ENCODE measurements around the gene TCFL5.

Gene TCFL5

DNA sequence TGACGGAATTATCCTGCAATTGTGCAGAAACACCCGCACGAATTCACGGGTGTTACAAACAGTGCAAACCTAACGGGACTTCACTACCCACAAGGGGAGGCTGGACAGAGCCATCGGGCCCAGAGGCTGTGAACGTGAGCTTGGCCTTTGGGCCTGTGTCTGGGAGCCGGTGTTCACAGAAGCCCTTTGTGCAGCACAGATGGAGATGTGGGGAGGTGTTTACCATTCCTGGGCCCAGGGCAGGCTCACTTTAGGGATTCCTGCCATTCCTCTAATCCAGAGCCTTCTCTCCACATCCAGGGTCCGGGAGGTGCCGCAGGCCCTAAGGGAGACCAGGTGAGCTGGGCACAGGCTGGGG is 29.8 kb downstream of the TCFL5 start:
- TF ChIP-seq TAF1 (IDR thresholded peaks at IDR 0.05; ENCODE audit: borderline replicate concordance, insufficient read depth, low read length) (no peak), FOXP2 (optimal IDR thresholded peaks at IDR 0.05; ENCODE audit: borderline replicate concordance, extremely low read depth, extremely low read length, insufficient read depth) (no peak), SIN3A (IDR thresholded peaks at IDR 0.05; ENCODE audit: borderline replicate concordance, insufficient read depth, low read length) (no peak), POLR2AphosphoS5 (IDR thresholded peaks at IDR 0.05; ENCODE audit: low read depth, low read length) (no peak)
- TF ChIP-seq, protein P1, sequence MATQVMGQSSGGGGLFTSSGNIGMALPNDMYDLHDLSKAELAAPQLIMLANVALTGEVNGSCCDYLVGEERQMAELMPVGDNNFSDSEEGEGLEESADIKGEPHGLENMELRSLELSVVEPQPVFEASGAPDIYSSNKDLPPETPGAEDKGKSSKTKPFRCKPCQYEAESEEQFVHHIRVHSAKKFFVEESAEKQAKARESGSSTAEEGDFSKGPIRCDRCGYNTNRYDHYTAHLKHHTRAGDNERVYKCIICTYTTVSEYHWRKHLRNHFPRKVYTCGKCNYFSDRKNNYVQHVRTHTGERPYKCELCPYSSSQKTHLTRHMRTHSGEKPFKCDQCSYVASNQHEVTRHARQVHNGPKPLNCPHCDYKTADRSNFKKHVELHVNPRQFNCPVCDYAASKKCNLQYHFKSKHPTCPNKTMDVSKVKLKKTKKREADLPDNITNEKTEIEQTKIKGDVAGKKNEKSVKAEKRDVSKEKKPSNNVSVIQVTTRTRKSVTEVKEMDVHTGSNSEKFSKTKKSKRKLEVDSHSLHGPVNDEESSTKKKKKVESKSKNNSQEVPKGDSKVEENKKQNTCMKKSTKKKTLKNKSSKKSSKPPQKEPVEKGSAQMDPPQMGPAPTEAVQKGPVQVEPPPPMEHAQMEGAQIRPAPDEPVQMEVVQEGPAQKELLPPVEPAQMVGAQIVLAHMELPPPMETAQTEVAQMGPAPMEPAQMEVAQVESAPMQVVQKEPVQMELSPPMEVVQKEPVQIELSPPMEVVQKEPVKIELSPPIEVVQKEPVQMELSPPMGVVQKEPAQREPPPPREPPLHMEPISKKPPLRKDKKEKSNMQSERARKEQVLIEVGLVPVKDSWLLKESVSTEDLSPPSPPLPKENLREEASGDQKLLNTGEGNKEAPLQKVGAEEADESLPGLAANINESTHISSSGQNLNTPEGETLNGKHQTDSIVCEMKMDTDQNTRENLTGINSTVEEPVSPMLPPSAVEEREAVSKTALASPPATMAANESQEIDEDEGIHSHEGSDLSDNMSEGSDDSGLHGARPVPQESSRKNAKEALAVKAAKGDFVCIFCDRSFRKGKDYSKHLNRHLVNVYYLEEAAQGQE (IDR thresholded peaks at IDR 0.05; ENCODE audit: insufficient read depth in 1 of 2, low read depth in 2 of 2, low read length in 2 of 2) = no peak

DNA sequence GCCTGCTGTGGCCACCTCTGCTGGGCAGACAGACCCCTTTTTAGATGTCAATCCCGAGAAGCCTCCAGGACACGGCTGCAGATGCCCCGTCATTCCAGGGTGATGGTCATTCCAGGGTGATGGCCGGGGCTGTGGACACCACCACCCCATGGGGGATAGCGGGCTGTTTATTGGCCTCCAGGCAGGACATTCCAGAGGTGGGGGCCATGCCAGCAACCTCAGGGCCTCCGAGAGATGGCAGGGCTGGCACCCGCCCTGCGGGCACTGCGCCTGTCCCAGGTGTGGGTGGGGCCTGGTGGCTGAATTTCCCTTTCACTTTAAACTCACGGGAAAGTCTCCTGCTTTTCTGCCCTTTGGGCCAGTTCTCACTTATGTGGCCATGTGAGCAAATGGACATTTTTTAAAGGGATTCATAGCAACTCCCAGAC is 30.2 kb downstream of the TCFL5 start:
- TF ChIP-seq, protein P1 (IDR thresholded peaks at IDR 0.05; ENCODE audit: insufficient read depth in 1 of 2, low read depth in 2 of 2, low read length in 2 of 2) = no peak
- TF ChIP-seq SIN3A (IDR thresholded peaks at IDR 0.05; ENCODE audit: borderline replicate concordance, insufficient read depth, low read length) (no peak), POLR2AphosphoS5 (IDR thresholded peaks at IDR 0.05; ENCODE audit: low read depth, low read length) (no peak)

DNA sequence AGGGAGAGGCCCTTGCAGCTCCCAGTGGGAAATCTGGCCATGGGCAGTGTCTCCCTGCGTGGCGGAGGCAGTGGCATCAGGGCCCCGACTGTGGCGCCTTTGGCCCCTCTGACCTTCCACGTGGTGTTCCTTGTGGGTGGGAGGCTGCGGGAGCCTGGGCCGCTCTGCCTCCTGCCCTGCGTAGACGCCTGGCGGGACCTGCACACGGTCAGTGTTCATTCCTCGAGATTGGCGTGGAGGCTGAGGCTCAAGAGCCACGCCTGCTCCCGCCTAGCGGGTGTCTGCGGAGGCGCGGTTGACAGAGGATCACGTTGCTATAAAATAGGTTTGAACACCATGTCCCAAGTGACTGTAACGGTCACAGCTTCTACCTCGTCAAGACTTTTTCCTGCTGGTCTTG is 30.8 kb downstream of the TCFL5 start:
- TF ChIP-seq, protein P1 (IDR thresholded peaks at IDR 0.05; ENCODE audit: insufficient read depth in 1 of 2, low read depth in 2 of 2, low read length in 2 of 2) = no peak
- TF ChIP-seq FOXP2 (optimal IDR thresholded peaks at IDR 0.05; ENCODE audit: borderline replicate concordance, extremely low read depth, extremely low read length, insufficient read depth) = no peak
- no peak for TF ChIP-seq POLR2AphosphoS5 (IDR thresholded peaks at IDR 0.05; ENCODE audit: low read depth, low read length)
- no peak for TF ChIP-seq SIN3A (IDR thresholded peaks at IDR 0.05; ENCODE audit: borderline replicate concordance, insufficient read depth, low read length)
- no peak for TF ChIP-seq TAF1 (IDR thresholded peaks at IDR 0.05; ENCODE audit: borderline replicate concordance, insufficient read depth, low read length)

DNA sequence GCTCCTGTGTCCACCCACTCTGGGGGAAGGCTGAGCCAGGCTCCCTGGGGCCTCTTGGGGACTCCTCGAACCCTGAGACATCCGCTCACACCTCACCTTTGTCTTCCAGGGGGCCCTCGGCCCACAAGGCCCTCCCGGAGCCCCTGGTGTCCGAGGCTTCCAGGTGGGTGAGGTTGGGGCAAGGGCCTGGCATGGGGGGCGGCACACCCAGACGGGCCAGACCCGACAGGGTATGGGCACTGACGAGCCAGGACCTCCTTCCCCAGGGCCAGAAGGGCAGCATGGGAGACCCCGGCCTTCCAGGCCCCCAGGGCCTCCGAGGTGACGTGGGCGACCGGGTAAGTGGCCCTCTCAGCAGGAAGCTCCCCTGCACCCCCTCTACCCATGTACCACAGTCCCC is 31.4 kb downstream of the TCFL5 start:
- no peak for TF ChIP-seq TAF1 (IDR thresholded peaks at IDR 0.05; ENCODE audit: borderline replicate concordance, insufficient read depth, low read length)
- TF ChIP-seq SIN3A (IDR thresholded peaks at IDR 0.05; ENCODE audit: borderline replicate concordance, insufficient read depth, low read length) = no peak
- TF ChIP-seq POLR2AphosphoS5 (IDR thresholded peaks at IDR 0.05; ENCODE audit: low read depth, low read length) = no peak
- TF ChIP-seq, protein P1 (IDR thresholded peaks at IDR 0.05; ENCODE audit: insufficient read depth in 1 of 2, low read depth in 2 of 2, low read length in 2 of 2) = no peak
- no peak for TF ChIP-seq FOXP2 (optimal IDR thresholded peaks at IDR 0.05; ENCODE audit: borderline replicate concordance, extremely low read depth, extremely low read length, insufficient read depth)

Measured in PFSK-1 (cell line).